Trophoblast cell (in vitro differentiated cells and primary cell): ENCODE results near the gene SLC25A33.
A peak's percentile ranks its signal among the peaks of the same experiment; 100 is the strongest.

Experiments used
- DNase-seq, 2 donors: peaks; one replicate each; pipeline ENCODE4 v3.0.0-alpha.2; 2016
- H2AFZ ChIP-seq: 2 replicates; pipeline ENCODE4 v1.6.1; 2013; ENCODE audit warnings: low read length, moderate library complexity, mild to moderate bottlenecking; ENCODE audit not compliant: insufficient read depth, poor library complexity
- H2AK5ac ChIP-seq: 2 replicates; pipeline ENCODE4 v1.6.1; 2013; ENCODE audit warnings: mild to moderate bottlenecking, low read length
- H2BK120ac ChIP-seq: 2 replicates; pipeline ENCODE4 v1.6.1; 2013; ENCODE audit warnings: low read length, mild to moderate bottlenecking, moderate library complexity; ENCODE audit not compliant: insufficient read depth, poor library complexity
- H2BK12ac ChIP-seq: 2 replicates; pipeline ENCODE4 v1.6.1; 2013; ENCODE audit warnings: mild to moderate bottlenecking, low read length, moderate library complexity
- H2BK5ac ChIP-seq: 2 replicates; pipeline ENCODE4 v1.6.1; 2013; ENCODE audit warnings: low read length, low read depth, moderate library complexity, mild to moderate bottlenecking; ENCODE audit not compliant: poor library complexity
- H3K14ac ChIP-seq: 2 replicates; pipeline ENCODE4 v1.6.1; 2013; ENCODE audit warnings: mild to moderate bottlenecking, low read length
- H3K18ac ChIP-seq: 2 replicates; pipeline ENCODE4 v1.6.1; 2013; ENCODE audit warnings: mild to moderate bottlenecking, low read length
- H3K23ac ChIP-seq: 2 replicates; pipeline ENCODE4 v1.6.1; 2013; ENCODE audit warnings: low read length
- H3K27ac ChIP-seq: 2 replicates; pipeline ENCODE4 v1.5.1; 2013; ENCODE audit warnings: low read depth, mild to moderate bottlenecking, inconsistent platforms, low read length, moderate library complexity
- H3K27me3 ChIP-seq: 2 replicates; pipeline ENCODE4 v1.6.1; 2013; ENCODE audit warnings: inconsistent platforms, mild to moderate bottlenecking, low read length, moderate library complexity; ENCODE audit not compliant: insufficient read depth
- H3K36me3 ChIP-seq, 2 experiments: 1 replicate in 1 of 2; 2 replicates in 1 of 2; pipeline ENCODE4 v1.6.1; 2013; ENCODE audit warnings: low read length in 2 of 2, mild to moderate bottlenecking in 2 of 2, moderate library complexity in 1 of 2; ENCODE audit not compliant: insufficient read depth in 2 of 2, control insufficient read depth in 1 of 2
- H3K4ac ChIP-seq: 2 replicates; pipeline ENCODE4 v1.6.1; 2013; ENCODE audit warnings: low read depth, mild to moderate bottlenecking, low read length, moderate library complexity
- H3K4me1 ChIP-seq, 2 experiments: 1 replicate in 1 of 2; 2 replicates in 1 of 2; pipeline ENCODE4 v1.6.1; 2013; ENCODE audit warnings: low read length in 2 of 2, mild to moderate bottlenecking in 2 of 2, moderate library complexity in 1 of 2; ENCODE audit not compliant: insufficient read depth in 2 of 2, control insufficient read depth in 1 of 2
- H3K4me2 ChIP-seq: 2 replicates; pipeline ENCODE4 v1.6.1; 2013; ENCODE audit warnings: inconsistent platforms, mild to moderate bottlenecking, low read length, moderate library complexity
- H3K4me3 ChIP-seq: 2 replicates; pipeline ENCODE4 v1.5.1; 2013; ENCODE audit warnings: mild to moderate bottlenecking, low read depth, low read length, inconsistent platforms
- H3K79me1 ChIP-seq: one replicate; pipeline ENCODE4 v1.6.1; 2013; ENCODE audit warnings: low read length
- H3K79me2 ChIP-seq: 2 replicates; pipeline ENCODE4 v1.6.1; 2013; ENCODE audit warnings: low read length, mild to moderate bottlenecking; ENCODE audit not compliant: control insufficient read depth, insufficient read depth, poor library complexity
- H3K9ac ChIP-seq: 2 replicates; pipeline ENCODE4 v1.6.1; 2013; ENCODE audit warnings: mild to moderate bottlenecking, low read length
- H3K9me3 ChIP-seq: 2 replicates; pipeline ENCODE4 v1.6.1; 2013; ENCODE audit warnings: low read depth, mild to moderate bottlenecking, control low read depth, inconsistent platforms, low read length; ENCODE audit not compliant: insufficient read depth
- H4K12ac ChIP-seq: 2 replicates; pipeline ENCODE4 v1.6.1; 2013; ENCODE audit warnings: low read depth, mild to moderate bottlenecking, low read length, moderate library complexity
- H4K8ac ChIP-seq: 2 replicates; pipeline ENCODE4 v1.6.1; 2013; ENCODE audit warnings: low read depth, mild to moderate bottlenecking, low read length, moderate library complexity
- H4K91ac ChIP-seq: one replicate; pipeline ENCODE4 v1.6.1; 2013; ENCODE audit warnings: low read depth, mild to moderate bottlenecking, low read length, moderate library complexity
- WGBS: extraction: QIAGEN DNeasy Blood & Tissue Kit; methylation state at CpG from one replicate; pipeline ENCODE4 v1.1.7; 2013; ENCODE audit warnings: missing lambda C conversion rate; ENCODE audit not compliant: insufficient read length, insufficient coverage; ENCODE audit errors: extremely low coverage; 5-methylcytosine and 5-hydroxymethylcytosine counted together

SLC25A33 gene

DNA sequence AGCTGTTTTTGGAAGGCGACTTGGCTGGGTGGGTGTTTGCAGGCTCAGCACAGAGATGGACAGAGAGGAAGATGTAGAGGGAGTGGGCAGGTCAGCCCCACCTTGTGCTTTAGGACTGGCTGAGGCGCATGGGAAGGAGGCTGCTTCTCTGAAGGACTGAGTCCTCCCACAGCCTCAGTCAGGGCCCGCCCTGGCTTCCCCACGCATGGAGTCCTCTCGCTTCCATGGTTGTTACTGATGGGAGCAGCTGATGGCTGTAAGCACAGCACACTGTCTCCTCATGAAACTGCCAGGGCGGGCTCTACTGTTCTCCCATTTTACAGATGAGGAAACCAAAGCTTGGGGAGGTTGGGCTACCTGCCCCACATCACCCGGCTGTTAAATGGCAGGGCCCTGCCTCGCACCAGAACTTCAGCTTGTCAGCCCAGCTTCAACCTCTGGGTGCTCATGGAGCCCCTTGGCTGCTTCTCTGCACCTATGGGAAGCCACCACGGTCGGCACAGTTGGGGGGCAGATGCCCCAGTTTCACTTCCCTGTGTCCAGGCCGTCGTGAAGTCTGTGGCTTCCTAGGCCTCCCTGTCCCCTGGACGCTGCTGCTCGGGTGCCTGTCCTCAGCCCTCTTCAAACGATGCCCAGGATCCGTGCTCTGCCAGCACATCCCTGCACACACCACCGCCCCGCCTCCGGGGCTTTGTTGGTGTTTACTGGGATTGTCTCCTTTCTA lies 51.8 kb downstream of the SLC25A33 start:
- Histone ChIP-seq H4K8ac (no peak overlapping the region), H4K12ac (no peak overlapping the region), H2AFZ (no peak overlapping the region), H3K18ac (no peak overlapping the region), H3K4me1 (peaks cover 4 to 13% of the 10 kb centered on the region in 2 experiments), H3K27me3 (no peaks in the 10 kb centered on the region), H3K27ac (no peak overlapping the region), H2BK12ac (no peak overlapping the region), H3K14ac (no peak overlapping the region), H3K9ac (no peak overlapping the region), H3K79me1 (peaks cover 2% of the 10 kb centered on the region), H3K4me3 (no peak overlapping the region), H3K4ac (no peak overlapping the region), H3K9me3 (no peaks in the 10 kb centered on the region), H2AK5ac (no peak overlapping the region), H3K4me2 (no peak overlapping the region), H3K36me3 (no peaks in the 10 kb centered on the region), H3K79me2 (peaks cover 2% of the 10 kb centered on the region), H2BK5ac (no peak overlapping the region), H3K23ac (no peak overlapping the region), H4K91ac (no peak overlapping the region), H2BK120ac (no peak overlapping the region)
- no CpG with 5 or more reads among the region's 19 CpGs for WGBS
- no peak for DNase-seq

DNA sequence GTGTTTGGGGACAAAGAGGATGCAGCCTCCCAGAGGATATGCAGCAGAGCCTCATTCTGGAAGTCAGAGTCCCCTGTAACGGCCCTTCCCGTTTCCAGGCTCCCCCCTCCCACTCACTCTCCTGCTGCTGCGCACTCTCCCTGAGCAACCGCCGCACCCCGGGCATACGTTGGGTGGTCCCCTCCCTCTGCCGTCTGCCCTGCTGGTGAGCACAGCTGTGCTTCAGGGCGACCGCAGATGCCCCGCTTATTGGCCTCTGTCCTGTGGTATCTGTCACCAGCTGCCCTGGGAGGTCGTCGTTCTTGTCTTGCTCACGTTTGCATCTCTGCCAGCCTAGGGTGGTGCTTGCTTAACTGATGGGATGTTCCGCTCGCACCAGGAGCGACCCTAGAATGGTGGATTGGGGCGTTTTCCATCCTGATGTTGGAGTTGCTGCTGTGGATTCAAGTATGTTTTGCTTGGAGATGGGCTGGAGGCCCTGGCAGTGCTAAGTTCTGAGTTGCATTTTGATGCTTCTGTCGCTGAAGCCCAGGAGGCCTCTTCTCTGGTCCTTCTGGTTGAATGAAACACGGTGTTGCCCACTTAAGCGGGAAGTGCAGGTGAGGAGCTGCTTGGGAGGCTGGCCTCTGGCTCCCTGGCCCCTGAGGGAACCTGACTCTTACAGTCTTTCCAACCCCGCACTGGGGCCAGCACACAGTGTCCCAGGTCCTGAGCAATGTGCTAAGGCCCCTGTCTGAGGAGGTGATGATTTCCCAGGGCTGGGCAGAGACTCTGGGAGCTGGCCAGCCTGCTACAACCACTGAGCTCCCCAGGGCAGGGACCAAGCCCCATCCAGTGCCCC lies 52.6 kb downstream of the SLC25A33 start:
- H3K4me2 ChIP-seq, result no peak overlapping the region
- no peaks in the 10 kb centered on the region for H3K9me3 ChIP-seq
- no peak overlapping the region for H3K4ac ChIP-seq
- H3K18ac ChIP-seq, result no peak overlapping the region
- no peak for DNase-seq
- H3K27me3 ChIP-seq, result no peaks in the 10 kb centered on the region
- no peak overlapping the region for H3K14ac ChIP-seq
- peaks cover 2% of the 10 kb centered on the region for H3K79me2 ChIP-seq
- no peak overlapping the region for H2BK12ac ChIP-seq
- no CpG with 5 or more reads among the region's 22 CpGs for WGBS
- H4K12ac ChIP-seq, result no peak overlapping the region
- no peak overlapping the region for H2AFZ ChIP-seq
- H3K9ac ChIP-seq, result no peak overlapping the region
- no peak overlapping the region for H2BK5ac ChIP-seq
- H3K23ac ChIP-seq, result no peak overlapping the region
- peaks cover 4 to 13% of the 10 kb centered on the region in 2 experiments for H3K4me1 ChIP-seq
- no peak overlapping the region for H2AK5ac ChIP-seq
- no peak overlapping the region for H4K8ac ChIP-seq
- H3K79me1 ChIP-seq, result peaks cover 2% of the 10 kb centered on the region
- peaks cover 2 to 3% of the 10 kb centered on the region in 2 experiments for H3K36me3 ChIP-seq
- no peak overlapping the region for H2BK120ac ChIP-seq
- no peak overlapping the region for H4K91ac ChIP-seq
- H3K4me3 ChIP-seq, result no peak overlapping the region
- no peak overlapping the region for H3K27ac ChIP-seq

DNA sequence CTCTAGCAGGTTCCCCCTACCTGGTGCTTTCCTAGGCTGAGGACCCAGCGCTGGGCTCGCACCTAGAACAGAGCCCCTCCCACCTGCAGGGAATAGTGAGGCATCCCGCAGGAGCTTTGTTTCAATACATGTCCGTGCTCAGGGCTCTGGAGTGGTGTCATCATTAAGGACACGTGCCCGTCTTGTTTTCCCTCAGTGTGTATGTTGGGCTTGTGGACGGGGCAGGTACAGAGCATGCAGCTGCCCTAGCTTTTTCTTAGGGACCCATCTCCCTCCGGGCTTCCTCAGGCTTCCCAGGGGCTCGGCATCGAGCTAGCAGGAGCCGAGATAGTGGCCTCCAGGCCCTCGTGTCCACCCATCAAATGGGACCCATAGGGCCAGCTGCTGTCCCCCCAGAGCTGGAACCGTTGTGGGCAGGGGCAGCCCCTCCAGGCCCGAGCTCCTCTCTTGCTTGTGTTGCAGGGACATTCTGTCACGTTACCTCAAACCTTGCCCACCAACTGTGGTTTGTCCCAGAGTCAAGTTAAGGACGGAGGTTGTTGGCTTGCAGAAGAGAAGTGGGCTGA lies 53.3 kb downstream of the SLC25A33 start:
- Histone ChIP-seq H3K18ac (no peak overlapping the region), H2BK120ac (no peak overlapping the region), H3K79me1 (peaks cover 2% of the 10 kb centered on the region), H3K23ac (no peak overlapping the region), H3K9me3 (no peaks in the 10 kb centered on the region), H2BK12ac (no peak overlapping the region), H3K4ac (no peak overlapping the region), H4K91ac (no peak overlapping the region), H2AK5ac (no peak overlapping the region), H3K14ac (no peak overlapping the region), H3K79me2 (peaks cover 2% of the 10 kb centered on the region), H2BK5ac (no peak overlapping the region), H3K4me1 (peaks cover 4 to 13% of the 10 kb centered on the region in 2 experiments), H4K8ac (no peak overlapping the region), H3K36me3 (peaks cover 6 to 7% of the 10 kb centered on the region in 2 experiments), H3K4me3 (no peak overlapping the region), H4K12ac (no peak overlapping the region), H3K27me3 (no peaks in the 10 kb centered on the region), H2AFZ (no peak overlapping the region), H3K9ac (no peak overlapping the region), H3K27ac (no peak overlapping the region), H3K4me2 (no peak overlapping the region)
- no CpG with 5 or more reads among the region's 16 CpGs for WGBS
- no peak for DNase-seq

DNA sequence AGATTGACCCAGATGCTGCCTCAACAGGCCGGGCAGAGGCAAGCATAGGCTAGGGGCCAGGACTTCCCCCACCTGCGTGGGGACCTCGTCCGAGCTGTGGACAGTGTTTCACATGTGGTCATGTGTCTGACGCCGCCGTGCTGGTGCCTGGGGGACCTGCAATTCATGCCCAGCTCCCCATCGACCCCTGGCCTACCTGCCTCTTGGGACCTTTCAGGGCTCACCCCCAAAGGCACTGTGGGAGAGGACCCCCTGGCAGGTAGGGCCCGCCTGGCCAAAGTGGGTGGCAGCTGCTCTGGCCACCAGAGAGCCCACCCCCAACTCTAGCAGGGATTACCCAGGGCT lies 53.9 kb downstream of the SLC25A33 start:
- no peak overlapping the region for H3K9ac ChIP-seq
- H3K27me3 ChIP-seq, result no peaks in the 10 kb centered on the region
- H2AFZ ChIP-seq, result no peak overlapping the region
- no peak overlapping the region for H2BK120ac ChIP-seq
- no peak overlapping the region for H4K91ac ChIP-seq
- peaks cover 2% of the 10 kb centered on the region for H3K79me1 ChIP-seq
- H3K4ac ChIP-seq, result no peak overlapping the region
- no peak overlapping the region for H3K4me3 ChIP-seq
- H3K79me2 ChIP-seq, result peaks cover 2% of the 10 kb centered on the region
- H3K9me3 ChIP-seq, result no peaks in the 10 kb centered on the region
- peaks cover 4 to 13% of the 10 kb centered on the region in 2 experiments for H3K4me1 ChIP-seq
- no peak overlapping the region for H3K4me2 ChIP-seq
- DNase-seq, result no peak
- peak overlapping the region; percentile 18 for H3K18ac ChIP-seq
- H4K8ac ChIP-seq, result no peak overlapping the region
- WGBS, result no CpG with 5 or more reads among the region's 9 CpGs
- H2BK12ac ChIP-seq, result no peak overlapping the region
- no peak overlapping the region for H2AK5ac ChIP-seq
- no peak overlapping the region for H4K12ac ChIP-seq
- peaks cover 6 to 12% of the 10 kb centered on the region in 2 experiments for H3K36me3 ChIP-seq
- no peak overlapping the region for H3K14ac ChIP-seq
- H3K27ac ChIP-seq, result no peak overlapping the region
- H3K23ac ChIP-seq, result no peak overlapping the region
- H2BK5ac ChIP-seq, result no peak overlapping the region
